AG04450 (cell line): Measurements from ENCODE around the gene CHCHD3. TPM values are rescaled to one million over a fixed set of nuclear protein-coding genes. Genes with fewer than 3 reads are reported as not detected.

Source experiments
- CTCF ChIA-PET: fragments of 300-600, 350-600 bp; formaldehyde crosslinking; extraction: SDS; loops from one replicate; lab custom pipeline; 2022; ENCODE audit warnings: antibody characterized with exemption, inconsistent platforms; lab: Charles Lee
- POLR2A ChIA-PET: fragments of 350-600 bp; formaldehyde crosslinking; extraction: SDS; loops from one replicate; lab custom pipeline; 2021; ENCODE audit warnings: antibody characterized with exemption, inconsistent platforms; lab: Yijun Ruan, JAX
- DNase-seq: peaks from one replicate; pipeline ENCODE4 v3.0.0-alpha.2; 2011; ENCODE audit warnings: low read depth, low spot score
- H3K27ac ChIP-seq: one replicate; pipeline ENCODE4 v1.5.1; 2012; ENCODE audit warnings: low read depth, low read length, control low read depth
- H3K27me3 ChIP-seq: one replicate; pipeline ENCODE4 v1.6.0; 2012; ENCODE audit warnings: low read length; ENCODE audit not compliant: control insufficient read depth, insufficient read depth
- H3K4me3 ChIP-seq: 2 replicates; pipeline ENCODE4 v1.5.1; 2011; ENCODE audit warnings: mild to moderate bottlenecking, low read depth, low read length, control low read depth
- H3K9me3 ChIP-seq: 2 replicates; pipeline ENCODE4 v1.5.1; 2012; ENCODE audit warnings: low read length; ENCODE audit not compliant: control insufficient read depth, insufficient read depth
- CTCF ChIP-seq: IDR thresholded peaks from 2 replicates; pipeline ENCODE4 v1.5.1; 2011; ENCODE audit warnings: low read depth, low read length, control low read depth, inconsistent platforms
- polyA plus RNA-seq: library from polyadenylated mRNA; depleted of rRNA; stranded (reverse); fragments of >200 nt; gene quantifications from 2 replicates; pipeline ENCODE4 v1.2.3, GENCODE V29; 2011

Gene CHCHD3
- polyA plus RNA-seq, 1 experiment = 77.8 TPM

GRCh38 chr7:132959891-132960290, 122.0 kb downstream of the CHCHD3 start:
- Histone ChIP-seq H3K27me3 (no peaks in the 10 kb centered on the region), H3K27ac (no peak overlapping the region), H3K4me3 (no peak overlapping the region), H3K9me3 (no peaks in the 10 kb centered on the region)
- TF ChIP-seq CTCF = no peak
- ChIA-PET POLR2A (no interaction called here), CTCF (interaction anchor here (0.6 to 0.7 kb wide), 2 partner anchors 9 to 110 kb away, joined by 4 read pairs; no protein-coding TSS in a partner anchor)
- DNase-seq = no peak

- H3K27me3 ChIP-seq = no peaks in the 10 kb centered on the region
- TF ChIP-seq CTCF = no peak
- no peak overlapping the region for H3K27ac ChIP-seq
- CTCF ChIA-PET = no interaction called here
- H3K4me3 ChIP-seq = no peak overlapping the region
- H3K9me3 ChIP-seq = no peaks in the 10 kb centered on the region
- POLR2A ChIA-PET = no interaction called here
- DNase-seq = no peak
Observed at GRCh38 chr7:132956556-132956955, 125.3 kb downstream of the CHCHD3 start.

GRCh38 chr7:132953468-132953867, 128.4 kb downstream of the CHCHD3 start:
- ChIA-PET POLR2A (no interaction called here), CTCF (no interaction called here)
- no peak for DNase-seq
- Histone ChIP-seq H3K4me3 (no peak overlapping the region), H3K27ac (no peak overlapping the region), H3K9me3 (no peaks in the 10 kb centered on the region), H3K27me3 (no peaks in the 10 kb centered on the region)
- TF ChIP-seq CTCF = no peak

GRCh38 chr7:132950725-132951124, 131.2 kb downstream of the CHCHD3 start:
- CTCF ChIA-PET = no interaction called here
- Histone ChIP-seq H3K27me3 (no peaks in the 10 kb centered on the region), H3K4me3 (no peak overlapping the region), H3K9me3 (no peaks in the 10 kb centered on the region), H3K27ac (no peak overlapping the region)
- no peak for TF ChIP-seq CTCF
- no peak for DNase-seq
- POLR2A ChIA-PET = no interaction called here

- ChIA-PET POLR2A (no interaction called here), CTCF (no interaction called here)
- Histone ChIP-seq H3K9me3 (no peaks in the 10 kb centered on the region), H3K4me3 (no peak overlapping the region), H3K27ac (no peak overlapping the region), H3K27me3 (no peaks in the 10 kb centered on the region)
- TF ChIP-seq CTCF = no peak
- DNase-seq = no peak
Observed at GRCh38 chr7:132947011-132947410, 134.9 kb downstream of the CHCHD3 start.
